Measurements from ENCODE around the gene NRAS. TPM values are rescaled to one million over a fixed set of nuclear protein-coding genes. Genes with fewer than 3 reads are reported as not detected.

Gene NRAS
- polyA plus RNA-seq, 1 donor (not counting 4 experiments of a cell fraction or from before 2014, with no cell fraction given): 49.5 TPM

- Histone ChIP-seq H3K4me2 (ENCODE audit: control insufficient read depth, extremely low read depth, insufficient read depth, low read depth, low read length) (no peak overlapping the region), H3K4me1 (ENCODE audit: control insufficient read depth, extremely low read depth, insufficient read depth, low read length) (no peaks in the 10 kb centered on the region), H3K9ac (ENCODE audit: control insufficient read depth, extremely low read depth, insufficient read depth, low read length) (no peak overlapping the region), H3K27ac (ENCODE audit: control insufficient read depth, insufficient read depth, low read length) (no peak overlapping the region), H4K20me1 (ENCODE audit: control insufficient read depth, extremely low read depth, insufficient read depth, low read length) (no peaks in the 10 kb centered on the region), H3K36me3 (ENCODE audit: control insufficient read depth in 2 of 2, extremely low read depth in 1 of 2, insufficient read depth in 2 of 2, low read length in 2 of 2) (no peaks in the 10 kb centered on the region), H3K4me3 (ENCODE audit: control insufficient read depth in 2 of 3, extremely low read depth in 1 of 3, insufficient read depth in 2 of 3, low read depth in 1 of 3, low read length in 3 of 3) (no peak overlapping the region), H2AFZ (ENCODE audit: control insufficient read depth, low read length) (no peak overlapping the region), H3K9me3 (ENCODE audit: control insufficient read depth, low read depth, low read length) (no peaks in the 10 kb centered on the region), H3K27me3 (ENCODE audit: control insufficient read depth, extremely low read depth, insufficient read depth, low read length) (no peaks in the 10 kb centered on the region), H3K9me1 (ENCODE audit: control insufficient read depth, extremely low read depth, insufficient read depth, low read length) (no peaks in the 10 kb centered on the region), H3K79me2 (ENCODE audit: control insufficient read depth, insufficient read depth, low read length) (no peaks in the 10 kb centered on the region)
- FAIRE-seq (no peak), DNase-seq (ENCODE audit: low read depth, low spot score) (no peak)
- dilution Hi-C loops (cut with MboI; ENCODE audit: extremely low pct_ligation_motif_present, low sequenced_read_pairs): no loop called here
- no peak for TF ChIP-seq CTCF (optimal IDR thresholded peaks at IDR 0.05 in 1 of 3, IDR thresholded peaks at IDR 0.05 in 1 of 3, conservative IDR thresholded peaks at IDR 0.05 in 1 of 3; ENCODE audit: extremely low read depth in 1 of 3, insufficient read depth in 2 of 3, low read length in 3 of 3)
Measured at GRCh38 chr1:114685851-114686250, 30.7 kb downstream of the NRAS start.

- no peak for FAIRE-seq
- Histone ChIP-seq H3K79me2 (ENCODE audit: control insufficient read depth, insufficient read depth, low read length) (no peaks in the 10 kb centered on the region), H3K36me3 (ENCODE audit: control insufficient read depth in 2 of 2, extremely low read depth in 1 of 2, insufficient read depth in 2 of 2, low read length in 2 of 2) (no peaks in the 10 kb centered on the region), H3K9me3 (ENCODE audit: control insufficient read depth, low read depth, low read length) (no peaks in the 10 kb centered on the region), H3K9me1 (ENCODE audit: control insufficient read depth, extremely low read depth, insufficient read depth, low read length) (no peaks in the 10 kb centered on the region), H3K4me1 (ENCODE audit: control insufficient read depth, extremely low read depth, insufficient read depth, low read length) (no peaks in the 10 kb centered on the region), H3K4me2 (ENCODE audit: control insufficient read depth, extremely low read depth, insufficient read depth, low read depth, low read length) (no peak overlapping the region), H4K20me1 (ENCODE audit: control insufficient read depth, extremely low read depth, insufficient read depth, low read length) (no peaks in the 10 kb centered on the region), H3K9ac (ENCODE audit: control insufficient read depth, extremely low read depth, insufficient read depth, low read length) (no peak overlapping the region), H3K27ac (ENCODE audit: control insufficient read depth, insufficient read depth, low read length) (no peak overlapping the region), H2AFZ (ENCODE audit: control insufficient read depth, low read length) (no peak overlapping the region), H3K4me3 (ENCODE audit: control insufficient read depth in 2 of 3, extremely low read depth in 1 of 3, insufficient read depth in 2 of 3, low read depth in 1 of 3, low read length in 3 of 3) (no peak overlapping the region), H3K27me3 (ENCODE audit: control insufficient read depth, extremely low read depth, insufficient read depth, low read length) (no peaks in the 10 kb centered on the region)
- DNase-seq (ENCODE audit: low read depth, low spot score): no peak
- dilution Hi-C loops (cut with MboI; ENCODE audit: extremely low pct_ligation_motif_present, low sequenced_read_pairs): no loop called here
- no peak for TF ChIP-seq EZH2 (IDR thresholded peaks at IDR 0.05; ENCODE audit: low read length)
- TF ChIP-seq CTCF (optimal IDR thresholded peaks at IDR 0.05 in 1 of 3, IDR thresholded peaks at IDR 0.05 in 1 of 3, conservative IDR thresholded peaks at IDR 0.05 in 1 of 3; ENCODE audit: extremely low read depth in 1 of 3, insufficient read depth in 2 of 3, low read length in 3 of 3): no peak
Measured at GRCh38 chr1:114677691-114678090, 38.9 kb downstream of the NRAS start.
